DOHH2 (cell line): ENCODE measurements around the gene ANOS1.

Source experiments
- H3F3A ChIP-seq: fragments of 200-600 bp; sonication (generic), shearing (Covaris generic); 2 replicates; pipeline ENCODE4 v1.6.0; 2016; ENCODE audit warnings: antibody characterized with exemption, mild to moderate bottlenecking; ENCODE audit not compliant: control insufficient read depth, insufficient read depth
- H3K27ac ChIP-seq: fragments of 200-600 bp; sonication (generic); 2 replicates; pipeline ENCODE4 v1.5.1; 2014; ENCODE audit warnings: low read depth, mild to moderate bottlenecking, low read length, moderate library complexity
- H3K27me3 ChIP-seq: fragments of 200-600 bp; sonication (generic); 2 replicates; pipeline ENCODE4 v1.6.1; 2014; ENCODE audit warnings: mild to moderate bottlenecking, low read length, mixed read lengths; ENCODE audit not compliant: control insufficient read depth
- H3K36me3 ChIP-seq: fragments of 200-600 bp; sonication (generic); 2 replicates; pipeline ENCODE4 v1.6.1; 2014; ENCODE audit warnings: mild to moderate bottlenecking, low read length, moderate library complexity, mixed read lengths; ENCODE audit not compliant: control insufficient read depth
- H3K4me1 ChIP-seq: fragments of 200-600 bp; sonication (generic); 2 replicates; pipeline ENCODE4 v1.6.1; 2014; ENCODE audit warnings: mild to moderate bottlenecking, low read length, mixed read lengths; ENCODE audit not compliant: control insufficient read depth
- H3K4me2 ChIP-seq: fragments of 200-600 bp; sonication (generic); 2 replicates; pipeline ENCODE4 v1.6.0; 2014; ENCODE audit warnings: mild to moderate bottlenecking, low read length, moderate library complexity
- H3K4me3 ChIP-seq: fragments of 200-600 bp; sonication (generic); 2 replicates; pipeline ENCODE4 v1.5.1; 2014; ENCODE audit warnings: mild to moderate bottlenecking, low read length, mixed read lengths
- H3K79me2 ChIP-seq: fragments of 200-600 bp; sonication (generic); 2 replicates; pipeline ENCODE4 v1.6.1; 2014; ENCODE audit warnings: mild to moderate bottlenecking, low read length, mixed read lengths; ENCODE audit not compliant: control insufficient read depth
- H3K9me2 ChIP-seq: fragments of 200-600 bp; sonication (generic); replicated peaks from 2 replicates; pipeline ENCODE4 v1.6.1; 2014; ENCODE audit warnings: mild to moderate bottlenecking, low read length, mixed read lengths; ENCODE audit not compliant: control insufficient read depth
- H3K9me3 ChIP-seq: fragments of 200-600 bp; sonication (generic); 2 replicates; pipeline ENCODE4 v1.6.1; 2014; ENCODE audit warnings: antibody characterized with exemption, low read length, mixed read lengths; ENCODE audit not compliant: control insufficient read depth, insufficient read depth
- H4K20me1 ChIP-seq: fragments of 200-600 bp; sonication (generic); 2 replicates; pipeline ENCODE4 v1.6.0; 2014; ENCODE audit warnings: low read depth, mild to moderate bottlenecking, antibody characterized with exemption, low read length, moderate library complexity; ENCODE audit not compliant: control insufficient read depth, insufficient read depth
- EZH2phosphoT487 ChIP-seq: fragments of 200-600 bp; sonication (generic); IDR thresholded peaks from 2 replicates; pipeline ENCODE4 v1.6.1; 2017; ENCODE audit warnings: borderline replicate concordance, mild to moderate bottlenecking, antibody characterized with exemption, low read length, moderate library complexity, mixed read lengths
- TF ChIP-seq, protein P1 (sequence below): fragments of 200-600 bp; sonication (generic); IDR thresholded peaks from one replicate; pipeline ENCODE4 v1.5.1; 2014; ENCODE audit warnings: antibody characterized with exemption, mild to moderate bottlenecking, low read depth, low read length; ENCODE audit not compliant: poor library complexity, severe bottlenecking

Gene ANOS1

DNA sequence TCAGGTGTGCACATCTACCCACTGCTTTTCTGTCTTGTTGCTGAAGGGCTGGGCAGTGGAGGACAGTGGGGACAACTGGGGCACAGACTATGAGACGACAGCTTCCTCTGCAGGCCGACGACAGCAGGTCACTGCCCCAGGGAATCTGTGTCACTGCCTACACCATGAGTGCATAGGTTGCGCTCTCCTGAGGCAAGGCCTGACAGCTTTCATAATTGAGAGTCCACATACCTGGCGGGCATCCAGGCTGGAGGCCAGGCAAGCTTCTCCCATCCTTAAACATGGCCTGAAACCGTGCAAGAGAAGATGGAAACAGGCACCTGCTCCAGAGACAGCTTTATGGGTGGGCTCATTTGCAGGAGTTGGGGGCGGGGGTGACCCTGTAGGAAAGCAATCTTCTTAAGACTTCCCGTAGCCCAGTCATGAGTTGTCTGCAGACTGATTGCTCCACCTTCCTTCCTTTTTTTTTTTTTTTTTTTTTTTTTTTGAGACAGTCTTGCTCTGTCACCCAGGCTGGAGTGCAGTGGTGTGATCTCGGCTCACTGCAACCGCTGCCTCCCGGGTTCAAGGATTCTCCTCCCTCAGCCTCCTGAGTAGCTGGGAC lies 2.9 kb downstream of the ANOS1 start:
- Histone ChIP-seq H3K36me3 (no peaks in the 10 kb centered on the region), H3K4me1 (no peaks in the 10 kb centered on the region), H3K9me2 (no peaks in the 10 kb centered on the region), H4K20me1 (no peaks in the 10 kb centered on the region), H3F3A (no peaks in the 10 kb centered on the region), H3K9me3 (no peaks in the 10 kb centered on the region), H3K4me2 (no peak overlapping the region), H3K4me3 (no peak overlapping the region), H3K27me3 (no peaks in the 10 kb centered on the region), H3K27ac (no peak overlapping the region), H3K79me2 (no peaks in the 10 kb centered on the region)
- TF ChIP-seq, protein P1, sequence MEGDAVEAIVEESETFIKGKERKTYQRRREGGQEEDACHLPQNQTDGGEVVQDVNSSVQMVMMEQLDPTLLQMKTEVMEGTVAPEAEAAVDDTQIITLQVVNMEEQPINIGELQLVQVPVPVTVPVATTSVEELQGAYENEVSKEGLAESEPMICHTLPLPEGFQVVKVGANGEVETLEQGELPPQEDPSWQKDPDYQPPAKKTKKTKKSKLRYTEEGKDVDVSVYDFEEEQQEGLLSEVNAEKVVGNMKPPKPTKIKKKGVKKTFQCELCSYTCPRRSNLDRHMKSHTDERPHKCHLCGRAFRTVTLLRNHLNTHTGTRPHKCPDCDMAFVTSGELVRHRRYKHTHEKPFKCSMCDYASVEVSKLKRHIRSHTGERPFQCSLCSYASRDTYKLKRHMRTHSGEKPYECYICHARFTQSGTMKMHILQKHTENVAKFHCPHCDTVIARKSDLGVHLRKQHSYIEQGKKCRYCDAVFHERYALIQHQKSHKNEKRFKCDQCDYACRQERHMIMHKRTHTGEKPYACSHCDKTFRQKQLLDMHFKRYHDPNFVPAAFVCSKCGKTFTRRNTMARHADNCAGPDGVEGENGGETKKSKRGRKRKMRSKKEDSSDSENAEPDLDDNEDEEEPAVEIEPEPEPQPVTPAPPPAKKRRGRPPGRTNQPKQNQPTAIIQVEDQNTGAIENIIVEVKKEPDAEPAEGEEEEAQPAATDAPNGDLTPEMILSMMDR: no peak
- TF ChIP-seq EZH2phosphoT487: no peak

DNA sequence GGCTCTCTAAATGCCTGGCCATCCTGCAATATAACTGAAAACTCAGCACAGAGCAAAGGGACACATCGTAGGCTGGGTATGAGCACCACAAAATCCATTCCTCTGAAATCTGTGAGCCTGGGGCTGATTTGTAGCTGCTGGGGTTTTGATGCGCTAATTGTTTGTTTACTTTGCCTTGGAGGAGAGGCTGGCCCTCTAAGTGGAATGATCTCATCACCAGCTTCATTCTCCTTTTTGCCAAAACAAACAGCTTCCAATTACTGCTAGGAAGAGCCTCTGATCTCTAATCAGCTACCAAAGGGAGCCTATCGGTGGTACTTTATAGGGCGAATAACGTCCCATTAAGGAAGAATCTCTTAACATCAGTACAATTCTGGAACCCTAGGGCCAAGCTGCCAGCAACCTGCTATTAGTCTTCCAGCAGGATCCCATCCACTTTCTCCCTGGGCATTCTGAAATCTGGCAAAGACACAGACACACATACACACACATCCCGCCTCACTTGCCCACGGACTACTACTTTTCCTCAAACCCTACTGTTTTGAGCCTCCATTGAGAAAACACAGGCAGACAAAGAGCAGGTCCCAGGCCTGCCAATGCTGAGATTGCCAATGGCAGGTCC lies 5.8 kb downstream of the ANOS1 start:
- H3K4me2 ChIP-seq: no peak overlapping the region

DNA sequence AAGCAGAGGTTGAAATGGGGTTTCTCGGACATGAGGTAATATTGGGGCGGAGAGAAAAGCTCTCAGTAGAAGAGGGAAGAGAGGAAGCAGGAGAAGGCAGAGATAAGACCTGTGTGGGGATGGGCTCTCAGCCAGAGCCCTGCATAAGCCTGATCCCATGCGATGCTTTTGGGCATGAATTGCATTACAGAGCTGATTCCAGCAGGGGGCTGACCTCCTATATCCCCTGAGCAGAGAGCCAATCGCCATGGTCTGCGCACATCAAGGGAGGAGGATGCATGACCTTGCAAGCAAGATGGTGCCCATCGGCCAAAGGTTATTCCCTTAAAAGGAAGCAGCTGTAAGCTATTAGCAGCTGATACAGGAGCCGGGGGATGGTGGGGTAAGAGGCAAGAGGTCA lies 7.6 kb downstream of the ANOS1 start:
- H3K9me3 ChIP-seq: no peaks in the 10 kb centered on the region
- H3K9me2 ChIP-seq: no peaks in the 10 kb centered on the region
- TF ChIP-seq EZH2phosphoT487: no peak
- TF ChIP-seq, protein P1: no peak
- H4K20me1 ChIP-seq: no peaks in the 10 kb centered on the region
- no peaks in the 10 kb centered on the region for H3K27me3 ChIP-seq
- no peak overlapping the region for H3K4me3 ChIP-seq
- H3K79me2 ChIP-seq: no peaks in the 10 kb centered on the region
- H3K27ac ChIP-seq: no peak overlapping the region
- no peaks in the 10 kb centered on the region for H3K36me3 ChIP-seq
- no peak overlapping the region for H3K4me2 ChIP-seq
- no peaks in the 10 kb centered on the region for H3K4me1 ChIP-seq
- H3F3A ChIP-seq: no peaks in the 10 kb centered on the region

More for the DNA sequence above, 5.8 kb downstream of the ANOS1 start:
- Histone ChIP-seq H3K4me1 (no peaks in the 10 kb centered on the region), H3K9me2 (no peaks in the 10 kb centered on the region), H3K4me3 (no peak overlapping the region), H3K27ac (no peak overlapping the region), H4K20me1 (no peaks in the 10 kb centered on the region), H3F3A (no peaks in the 10 kb centered on the region), H3K27me3 (no peaks in the 10 kb centered on the region), H3K36me3 (no peaks in the 10 kb centered on the region), H3K9me3 (no peaks in the 10 kb centered on the region), H3K79me2 (no peaks in the 10 kb centered on the region)
- TF ChIP-seq, protein P1: no peak
- no peak for TF ChIP-seq EZH2phosphoT487
